AG09309 (cell line): ENCODE results near the gene C14orf180.

ENCODE experiments used
- DNase-seq: peaks from one replicate; pipeline ENCODE4 v3.0.0-alpha.2; 2010; ENCODE audit warnings: low read depth
- H3K4me3 ChIP-seq: 2 replicates; pipeline ENCODE4 v1.5.1; 2011; ENCODE audit warnings: mild to moderate bottlenecking, low read depth, low read length, moderate library complexity; ENCODE audit not compliant: control insufficient read depth
- CTCF ChIP-seq: IDR thresholded peaks from 2 replicates; pipeline ENCODE4 v1.5.1; 2011; ENCODE audit warnings: mild to moderate bottlenecking, low read depth, low read length, inconsistent platforms; ENCODE audit not compliant: insufficient read depth, control insufficient read depth; ENCODE audit errors: missing control alignments

C14orf180 gene

GRCh38 chr14:104589338-104590195, 10.0 kb downstream of the C14orf180 start:
- no peak overlapping the region for H3K4me3 ChIP-seq
- no peak for TF ChIP-seq CTCF
- no peak for DNase-seq

GRCh38 chr14:104590240-104590965, 10.8 kb downstream of the C14orf180 start:
- no peak for DNase-seq
- no peak for TF ChIP-seq CTCF
- H3K4me3 ChIP-seq, result no peak overlapping the region

DNA sequence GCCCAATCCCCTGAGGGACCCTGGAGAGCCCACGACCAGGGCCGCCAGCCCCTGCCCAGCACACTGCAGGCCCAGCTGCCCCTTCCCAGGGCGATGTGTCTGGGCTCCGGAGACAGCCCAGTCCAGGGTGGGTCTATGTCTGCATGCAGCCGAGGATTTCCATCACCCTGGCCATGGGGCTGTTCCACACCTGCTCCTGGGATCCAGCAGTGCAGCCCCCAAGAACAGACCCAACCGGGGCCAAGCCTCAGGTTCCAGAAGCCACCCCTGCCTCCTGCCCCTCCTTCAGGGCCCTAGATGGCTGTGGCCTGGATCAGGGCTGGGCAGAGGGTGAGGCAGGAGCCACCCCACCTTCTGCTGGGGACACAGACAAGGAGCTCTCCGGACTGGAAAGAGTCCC, 11.5 kb downstream of the C14orf180 start:
- DNase-seq, result no peak
- no peak for TF ChIP-seq CTCF
- no peak overlapping the region for H3K4me3 ChIP-seq

- DNase-seq, result no peak
- H3K4me3 ChIP-seq, result no peak overlapping the region
- TF ChIP-seq CTCF, result no peak
These were observed 12.1 kb downstream of the C14orf180 start for GRCh38 chr14:104591506-104592291.

DNA sequence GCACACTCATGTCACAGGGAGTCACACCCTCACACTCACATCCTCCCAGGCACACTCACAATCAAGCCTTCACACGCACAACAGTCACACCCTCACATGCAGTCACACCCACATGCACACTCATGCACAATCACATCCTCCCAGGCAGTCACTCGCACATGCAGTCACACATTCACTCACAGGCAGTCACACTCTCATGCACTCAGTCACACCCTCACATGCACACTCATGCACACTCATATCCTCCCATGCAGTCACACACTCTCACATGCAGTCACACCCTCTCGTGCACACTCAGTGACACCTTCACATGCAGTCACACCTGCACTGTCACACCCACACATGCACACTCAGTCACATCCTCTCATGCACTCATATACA, 12.7 kb downstream of the C14orf180 start:
- DNase-seq, result no peak
- TF ChIP-seq CTCF, result no peak
- no peak overlapping the region for H3K4me3 ChIP-seq

DNA sequence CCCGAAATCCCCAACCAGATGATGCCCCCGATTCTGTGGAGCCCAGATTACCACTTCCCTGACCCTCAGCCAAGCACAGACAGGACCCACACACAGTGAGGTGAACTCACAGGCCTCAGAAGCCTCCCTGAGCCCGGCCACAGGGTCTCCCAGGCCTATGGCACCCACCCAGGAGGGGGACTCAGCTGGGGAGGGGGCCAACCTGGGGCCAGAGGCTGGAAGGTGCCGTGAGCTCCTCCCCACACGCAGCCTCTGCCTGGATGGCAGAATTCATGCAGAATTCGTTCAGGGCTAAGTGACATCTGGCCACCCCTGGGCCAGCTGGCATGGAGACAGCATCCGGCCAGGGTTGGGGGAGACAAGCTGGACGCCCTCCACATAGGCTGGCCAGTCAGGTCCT, 13.2 kb downstream of the C14orf180 start:
- no peak for TF ChIP-seq CTCF
- no peak overlapping the region for H3K4me3 ChIP-seq
- DNase-seq, result no peak
